Progenitor cell of endocrine pancreas (in vitro differentiated cells): Measurements from ENCODE around the gene TSPAN4. TPM values are rescaled to one million over a fixed set of nuclear protein-coding genes. Genes with fewer than 3 reads are reported as not detected.

ENCODE experiments used
- DNase-seq: peaks from one replicate; pipeline ENCODE4 v3.0.0; 2021; ENCODE audit warnings: low spot score; ENCODE audit not compliant: unreplicated experiment
- H3K27ac Mint-ChIP-seq: 2 replicates; pipeline ENCODE4 v1.8.0; 2021; ENCODE audit warnings: mild to moderate bottlenecking, moderate library complexity, mixed read lengths
- H3K27me3 Mint-ChIP-seq: 2 replicates; pipeline ENCODE4 v1.8.0; 2021; ENCODE audit warnings: mixed read lengths
- H3K36me3 Mint-ChIP-seq: 2 replicates; pipeline ENCODE4 v1.8.0; 2022; ENCODE audit warnings: mixed read lengths; ENCODE audit not compliant: insufficient read depth
- H3K4me1 Mint-ChIP-seq: 2 replicates; pipeline ENCODE4 v1.8.0; 2021; ENCODE audit warnings: low read depth, mixed read lengths
- H3K4me3 Mint-ChIP-seq: 2 replicates; pipeline ENCODE4 v1.8.0; 2021; ENCODE audit warnings: low read depth, mild to moderate bottlenecking, moderate library complexity, mixed read lengths
- H3K9me3 Mint-ChIP-seq: 2 replicates; pipeline ENCODE4 v1.8.0; 2021; ENCODE audit warnings: low read depth, mixed read lengths
- CTCF ChIP-seq: fragments of 200-600 bp; sonication (generic); IDR thresholded peaks from one replicate; pipeline ENCODE4 v1.5.0; 2021; ENCODE audit warnings: antibody characterized with exemption, mild to moderate bottlenecking; ENCODE audit not compliant: unreplicated experiment
- total RNA-seq: library from RNA; stranded (reverse); gene quantifications from 2 replicates; pipeline ENCODE4 v1.2.1, GENCODE V29; 2021

TSPAN4 gene
- total RNA-seq, 1 donor from 2014 or later: 24.9 TPM

GRCh38 chr11:826836-827145 is 15.9 kb upstream of the TSPAN4 start:
- TF ChIP-seq CTCF: no peak

GRCh38 chr11:827146-827896 is 15.3 kb upstream of the TSPAN4 start:
- Mint-ChIP-seq H3K36me3 (peaks cover 2% of the 10 kb centered on the region), H3K27me3 (peaks cover 34% of the 10 kb centered on the region)

More at GRCh38 chr11:826836-827145, 15.9 kb upstream of the TSPAN4 start:
- no peak overlapping the region for H3K27ac Mint-ChIP-seq
- peaks cover 30% of the 10 kb centered on the region for H3K27me3 Mint-ChIP-seq
- no peak for DNase-seq
- peaks cover 8% of the 10 kb centered on the region for H3K4me1 Mint-ChIP-seq
- H3K36me3 Mint-ChIP-seq: peaks cover 2% of the 10 kb centered on the region
- H3K9me3 Mint-ChIP-seq: no peaks in the 10 kb centered on the region
- H3K4me3 Mint-ChIP-seq: peak overlapping the region; percentile 73

GRCh38 chr11:827897-828192 is 14.8 kb upstream of the TSPAN4 start, which contains the start of gene CRACR2B:
Gene CRACR2B (plus strand): TSS chr11:827919. CDS start chr11:828608, 689 bp downstream.
- H3K4me3 Mint-ChIP-seq: peak within 1 kb of the TSS; percentile 75
- no peak for DNase-seq
- H3K9me3 Mint-ChIP-seq: no peaks in the 10 kb centered on the region
- no peak within 1 kb of the TSS for H3K27ac Mint-ChIP-seq
- H3K27me3 Mint-ChIP-seq: peaks cover 35% of the 10 kb centered on the region
- TF ChIP-seq CTCF: no peak
- peaks cover 2% of the 10 kb centered on the region for H3K36me3 Mint-ChIP-seq
- peaks cover 10% of the 10 kb centered on the region for H3K4me1 Mint-ChIP-seq

More at GRCh38 chr11:827146-827896, 15.3 kb upstream of the TSPAN4 start:
- peak overlapping the region; percentile 75 for H3K4me3 Mint-ChIP-seq
- no peaks in the 10 kb centered on the region for H3K9me3 Mint-ChIP-seq
- peaks cover 9% of the 10 kb centered on the region for H3K4me1 Mint-ChIP-seq
- H3K27ac Mint-ChIP-seq: no peak overlapping the region
- TF ChIP-seq CTCF: no peak
- DNase-seq: peak; percentile 50

- TF ChIP-seq CTCF: no peak
- no peak overlapping the region for H3K27ac Mint-ChIP-seq
- peaks cover 35% of the 10 kb centered on the region for H3K27me3 Mint-ChIP-seq
- no peak overlapping the region for H3K4me3 Mint-ChIP-seq
- H3K36me3 Mint-ChIP-seq: peaks cover 2% of the 10 kb centered on the region
- H3K4me1 Mint-ChIP-seq: peaks cover 10% of the 10 kb centered on the region
- H3K9me3 Mint-ChIP-seq: no peaks in the 10 kb centered on the region
- no peak for DNase-seq
Measured at GRCh38 chr11:828506-829175, 14.0 kb upstream of the TSPAN4 start.

GRCh38 chr11:829176-829846 is 13.3 kb upstream of the TSPAN4 start:
- Mint-ChIP-seq H3K27ac (no peak overlapping the region), H3K36me3 (peaks cover 2% of the 10 kb centered on the region), H3K27me3 (peaks cover 35% of the 10 kb centered on the region), H3K4me1 (peaks cover 14% of the 10 kb centered on the region), H3K4me3 (no peak overlapping the region), H3K9me3 (no peaks in the 10 kb centered on the region)
- no peak for DNase-seq
- TF ChIP-seq CTCF: no peak
